K562 (cell line): ENCODE results near the gene PRKAR1A. TPM values are rescaled to one million over a fixed set of nuclear protein-coding genes. Genes with fewer than 3 reads are reported as not detected.
"Not testable (repeated sequence)": the region's sequence is repeated elsewhere in the genome, so short reads cannot be mapped to it uniquely, and the experiment has no call there.

Experiments
- ATAC-seq: fragments of 200-7000 bp; cut with Tn5 transposase; 3 replicates; pipeline ENCODE4 v1.9.1; 2020; ENCODE audit warnings: moderate library complexity
- BruUV-seq: library from RNA; stranded (reverse); fragments of 400-500 nt; replicated peaks from 2 replicates; lab custom pipeline; 2021; lab: Mats Ljungman, UMichigan
- CTCF ChIA-PET: fragments of 300-600 bp; formaldehyde crosslinking; extraction: SDS; loops from one replicate; lab custom pipeline; 2021; ENCODE audit warnings: low intra/inter-chr PET ratio; lab: Yijun Ruan, JAX
- POLR2A ChIA-PET: fragments of 300-600, 350-650 bp; sonication (Branson Sonifier 250); formaldehyde crosslinking; extraction: SDS; loops from one replicate; lab custom pipeline; 2021; ENCODE audit warnings: antibody characterized with exemption, inconsistent platforms; lab: Yijun Ruan, JAX
- DNase-seq, 4 experiments: peaks; one replicate each; pipeline versions ENCODE4 v3.0.0 to v3.0.0-alpha.2; 2011 to 2018; ENCODE audit warnings: low spot score in 3 of 4, mixed read lengths in 3 of 4; ENCODE audit errors: extremely low read depth in 1 of 4
- FAIRE-seq: peaks from 2 replicates; lab custom pipeline; 2011; peaks lifted over from hg19 to GRCh38; lab: Jason Lieb, UNC
- H2AFZ ChIP-seq: 2 replicates; pipeline ENCODE4 v1.6.0; 2011; ENCODE audit warnings: low read depth, low read length, control low read depth, inconsistent platforms
- H3K27ac ChIP-seq: fragments of 200-600 bp; 3 replicates; pipeline ENCODE4 v1.8.0; 2011; ENCODE audit warnings: low read depth, mild to moderate bottlenecking, control low read depth, inconsistent platforms, low read length, moderate library complexity, mixed read lengths; ENCODE audit errors: extremely low read depth
- H3K27me3 ChIP-seq, 2 experiments: fragments of 300-600 bp in 1 of 2; 2 replicates in 1 of 2; 3 replicates in 1 of 2; pipeline versions ENCODE4 v1.6.0 to v1.8.0; 2011; ENCODE audit warnings: inconsistent platforms in 2 of 2, low read length in 2 of 2, mild to moderate bottlenecking in 1 of 2, mixed read lengths in 1 of 2, moderate library complexity in 1 of 2; ENCODE audit not compliant: control insufficient read depth in 2 of 2, insufficient read depth in 2 of 2
- H3K36me3 ChIP-seq: fragments of 300-600 bp; 3 replicates; pipeline ENCODE4 v1.8.0; 2011; ENCODE audit warnings: mild to moderate bottlenecking, low read length, inconsistent platforms; ENCODE audit not compliant: control insufficient read depth, insufficient read depth
- H3K4me1 ChIP-seq, 2 experiments: fragments of 200-600 bp in 1 of 2; replicated peaks in 1 of 2; 2 replicates in 1 of 2; 3 replicates in 1 of 2; pipeline versions ENCODE4 v1.5.1 to v1.8.0; 2011; ENCODE audit warnings: inconsistent platforms in 2 of 2, low read length in 2 of 2, mild to moderate bottlenecking in 1 of 2, mixed read lengths in 1 of 2, moderate library complexity in 1 of 2; ENCODE audit not compliant: control insufficient read depth in 2 of 2, insufficient read depth in 2 of 2
- H3K4me2 ChIP-seq: 2 replicates; pipeline ENCODE4 v1.6.1; 2011; ENCODE audit warnings: low read length, control low read depth, inconsistent platforms, mixed read lengths; ENCODE audit not compliant: insufficient read depth
- H3K4me3 ChIP-seq: fragments of 200-600 bp; sonication (generic), shearing (Covaris generic); 2 replicates; pipeline ENCODE4 v1.5.1; 2016; ENCODE audit warnings: control low read depth, inconsistent platforms
- H3K79me2 ChIP-seq: fragments of 200-600 bp; 3 replicates; pipeline ENCODE4 v1.8.0; 2011; ENCODE audit warnings: low read length, inconsistent platforms; ENCODE audit not compliant: control insufficient read depth, insufficient read depth
- H3K9ac ChIP-seq, 2 experiments: 2 replicates each; pipeline versions ENCODE4 v1.6.0 to v1.6.1; 2011; ENCODE audit warnings: low read depth in 2 of 2, low read length in 2 of 2, control low read depth in 1 of 2, inconsistent platforms in 1 of 2, mild to moderate bottlenecking in 1 of 2, mixed read lengths in 1 of 2; ENCODE audit not compliant: insufficient read depth in 1 of 2
- H3K9me1 ChIP-seq: one replicate; pipeline ENCODE4 v1.6.0; 2011; ENCODE audit warnings: inconsistent platforms, mild to moderate bottlenecking, low read length, moderate library complexity; ENCODE audit not compliant: control insufficient read depth, insufficient read depth
- H3K9me3 ChIP-seq: replicated peaks from 2 replicates; pipeline ENCODE4 v1.5.1; 2011; ENCODE audit warnings: low read depth, low read length, inconsistent platforms; ENCODE audit not compliant: control insufficient read depth, insufficient read depth
- H4K20me1 ChIP-seq: replicated peaks from 2 replicates; pipeline ENCODE4 v1.6.1; 2011; ENCODE audit warnings: low read length, inconsistent platforms, mixed read lengths; ENCODE audit not compliant: control insufficient read depth, insufficient read depth
- EP300 ChIP-seq: IDR thresholded peaks from 2 replicates; pipeline ENCODE4 v1.6.1; 2012; ENCODE audit warnings: low read length, improper control_type of control experiment
- POLR2G ChIP-seq: fragments of 200-400 bp; formaldehyde crosslinking; IDR thresholded peaks from 2 replicates; pipeline ENCODE4 v1.6.1; 2017; ENCODE audit warnings: low read depth, mild to moderate bottlenecking, antibody characterized with exemption, low read length, moderate library complexity
- ZFP36 ChIP-seq: fragments of 150-350 bp; IDR thresholded peaks from 2 replicates; pipeline ENCODE4 v1.6.1; 2018; ENCODE audit warnings: low read length, low read depth; ENCODE audit not compliant: partially characterized antibody
- ZNF76 ChIP-seq: fragments of 250-450 bp; sonication (Bioruptor Pico); IDR thresholded peaks from 2 replicates; pipeline ENCODE4 v1.4.0; 2020; ENCODE audit warnings: mild to moderate bottlenecking, moderate library complexity, borderline replicate concordance
- WGBS: fragments of 100-300 bp; shearing (Covaris generic); methylation state at CpG from one replicate; pipeline ENCODE4 v1.1.6; 2016; ENCODE audit warnings: low coverage, mixed read lengths; ENCODE audit not compliant: insufficient coverage; ENCODE audit errors: missing lambda C conversion rate; 5-methylcytosine and 5-hydroxymethylcytosine counted together
- in situ Hi-C: fragments of 300-500 bp; cut with MboI; formaldehyde crosslinking; loops from 4 replicates; pipeline ENCODE4 v1.15.0; 2018; ENCODE audit warnings: inconsistent platforms, mixed read lengths
- intact Hi-C: fragments of 100-400 bp; cut with micrococcal nuclease; formaldehyde crosslinking; loops from 2 replicates; pipeline ENCODE4 v1.14.2; 2022
- polyA plus RNA-seq, 8 experiments: library from polyadenylated mRNA; depleted of rRNA in 4 of 8; stranded (reverse) in 5 of 8; unstranded in 3 of 8; fragments of >200 nt; fragmentation: Nextera tagmentation in 2 of 8; fragmentation: Illumina TruSeq in 1 of 8; extraction: Ambion mirVana in 2 of 8; extraction: Trizol in 1 of 8; gene quantifications; 2 replicates each; pipeline versions ENCODE4 v1.2.1 to v1.2.3, GENCODE V29; 2011 to 2014; ENCODE audit warnings: inconsistent platforms in 1 of 8, missing spikeins in 1 of 8
- total RNA-seq, 7 experiments: library from RNA; depleted of rRNA in 6 of 7; stranded (reverse); fragments of >200 nt in 6 of 7; fragmentation: Illumina TruSeq in 2 of 7; extraction: Trizol in 2 of 7; gene quantifications; 2 replicates each; pipeline versions ENCODE4 v1.2.1 to v1.2.3, GENCODE V29; 2011 to 2021; ENCODE audit warnings: low replicate concordance in 1 of 7
- TF ChIP-seq, protein P1 (sequence below): fragments of 250-450 bp; sonication (Bioruptor Pico); IDR thresholded peaks from 2 replicates; pipeline ENCODE4 v1.8.0; 2021; ENCODE audit warnings: moderate library complexity, mild to moderate bottlenecking, inconsistent platforms

Gene PRKAR1A
- total and polyA plus RNA-seq, 9 of the 15 experiments (the other 6 are each of a cell fraction or from before 2014, with no cell fraction given): 15.0 to 95.6 (median 67.5) TPM

DNA sequence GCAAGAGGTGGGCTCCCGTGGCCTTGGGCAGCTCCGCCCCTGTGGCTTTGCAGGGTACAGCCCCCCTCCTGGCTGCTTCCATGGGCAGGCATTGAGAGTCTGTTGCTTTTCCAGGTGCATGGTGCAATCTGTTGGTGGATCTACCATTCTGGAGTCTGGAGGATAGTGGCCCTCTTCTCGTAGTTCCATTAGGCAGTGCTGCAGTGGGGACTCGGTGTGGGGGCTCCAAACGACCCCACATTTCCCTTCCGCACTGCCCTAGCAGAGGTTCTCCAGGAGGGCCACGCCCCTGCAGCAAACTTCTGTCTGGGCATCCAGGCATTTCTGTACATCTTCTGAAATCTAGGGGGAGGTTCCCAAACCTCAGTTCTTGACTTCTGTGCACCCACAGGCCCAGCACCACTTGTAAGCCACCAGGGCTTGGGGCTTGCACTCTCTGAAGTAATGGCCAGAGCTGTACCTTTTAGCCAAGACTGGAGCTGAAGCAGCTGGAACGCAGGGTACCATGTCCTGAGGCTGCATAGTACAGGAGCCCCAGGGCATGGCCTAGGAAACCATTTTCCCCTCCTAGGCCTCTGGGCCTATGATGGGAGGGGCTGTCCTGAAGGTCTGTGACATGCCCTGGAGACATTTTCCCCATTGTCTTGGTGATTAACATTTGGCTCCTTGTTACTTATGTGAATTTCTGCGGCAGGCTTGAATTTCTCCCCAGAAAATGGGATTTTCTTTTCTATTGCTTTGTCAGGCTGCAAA lies 6.0 kb downstream of the PRKAR1A start:
- in situ Hi-C loops: no loop called here
- POLR2A ChIA-PET: no interaction called here
- no peaks in the 10 kb centered on the region for H3K9me1 ChIP-seq
- WGBS: 98% methylated on average over 9 of the region's 9 CpGs
- FAIRE-seq (no peak), ATAC-seq (no peak)
- no peaks in the 10 kb centered on the region; the same call in 1 of the 2 replicates for H3K9me3 ChIP-seq
- H3K79me2 ChIP-seq: peaks cover 25% of the 10 kb centered on the region
- peak; percentile 58 for TF ChIP-seq ZFP36
- TF ChIP-seq ZNF76 (CRISPR knock-in tag): no peak
- 0 out of 2 replicates have a peak, but pooled peaks have one; percentile 25 for TF ChIP-seq POLR2G
- TF ChIP-seq, protein P1, sequence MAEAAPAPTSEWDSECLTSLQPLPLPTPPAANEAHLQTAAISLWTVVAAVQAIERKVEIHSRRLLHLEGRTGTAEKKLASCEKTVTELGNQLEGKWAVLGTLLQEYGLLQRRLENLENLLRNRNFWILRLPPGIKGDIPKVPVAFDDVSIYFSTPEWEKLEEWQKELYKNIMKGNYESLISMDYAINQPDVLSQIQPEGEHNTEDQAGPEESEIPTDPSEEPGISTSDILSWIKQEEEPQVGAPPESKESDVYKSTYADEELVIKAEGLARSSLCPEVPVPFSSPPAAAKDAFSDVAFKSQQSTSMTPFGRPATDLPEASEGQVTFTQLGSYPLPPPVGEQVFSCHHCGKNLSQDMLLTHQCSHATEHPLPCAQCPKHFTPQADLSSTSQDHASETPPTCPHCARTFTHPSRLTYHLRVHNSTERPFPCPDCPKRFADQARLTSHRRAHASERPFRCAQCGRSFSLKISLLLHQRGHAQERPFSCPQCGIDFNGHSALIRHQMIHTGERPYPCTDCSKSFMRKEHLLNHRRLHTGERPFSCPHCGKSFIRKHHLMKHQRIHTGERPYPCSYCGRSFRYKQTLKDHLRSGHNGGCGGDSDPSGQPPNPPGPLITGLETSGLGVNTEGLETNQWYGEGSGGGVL (CRISPR knock-in tag): no peak
- TF ChIP-seq EP300: no peak
- TF ChIP-seq, all 486 proteins: peak for 2
- Histone ChIP-seq H2AFZ (no peak overlapping the region), H3K27me3 (no peaks in the 10 kb centered on the region), H3K27ac (no peak overlapping the region), H3K4me1 (no peaks in the 10 kb centered on the region), H3K4me3 (no peak overlapping the region), H3K4me2 (no peak overlapping the region), H3K9ac (no peak overlapping the region), H4K20me1 (no peaks in the 10 kb centered on the region), H3K36me3 (peaks cover 53% of the 10 kb centered on the region)
- DNase-seq: no peak
- CTCF ChIA-PET: no interaction called here
- intact Hi-C loops: no loop called here
- BruUV-seq: no TSS peak

DNA sequence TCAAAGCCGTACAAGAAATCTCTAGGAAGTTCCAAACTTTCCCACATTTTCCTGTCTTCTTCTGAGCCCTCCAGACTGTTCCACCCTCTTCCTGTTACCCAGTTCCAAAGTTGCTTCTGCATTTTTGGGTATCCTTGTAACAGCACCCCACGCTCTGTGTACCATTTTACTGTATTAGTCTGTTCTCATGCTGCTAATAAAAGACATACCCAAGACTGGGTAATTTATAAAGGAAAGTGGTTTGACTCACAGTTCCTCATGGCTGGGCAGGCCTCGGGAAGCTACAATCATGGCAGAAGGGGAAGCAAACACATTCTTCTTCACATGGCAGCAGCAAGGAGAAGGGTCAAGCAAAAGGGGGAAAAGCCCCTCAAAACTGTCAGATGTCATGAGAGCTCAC lies 6.8 kb downstream of the PRKAR1A start:
- DNase-seq, H3K9ac ChIP-seq, H2AFZ ChIP-seq, H3K4me1 ChIP-seq, H3K9me1 ChIP-seq, FAIRE-seq, in situ Hi-C loops, H4K20me1 ChIP-seq, intact Hi-C loops, H3K9me3 ChIP-seq, H3K4me2 ChIP-seq, H3K27ac ChIP-seq, H3K4me3 ChIP-seq, BruUV-seq, H3K27me3 ChIP-seq, ATAC-seq, CTCF ChIA-PET: not testable (repeated sequence)
- H3K36me3 ChIP-seq: peaks cover 61% of the 10 kb centered on the region
- H3K79me2 ChIP-seq: peaks cover 17% of the 10 kb centered on the region
- POLR2A ChIA-PET: interaction anchor here (1.4 kb wide), 1 partner anchor 9 kb away, joined by 3 read pairs; no protein-coding TSS in a partner anchor
- WGBS: 93% methylated on average over 3 of the region's 3 CpGs
